RPMI8226 (cell line): Measurements from ENCODE around the gene PILRB.
"Not testable (repeated sequence)": the region's sequence is repeated elsewhere in the genome, so short reads cannot be mapped to it uniquely, and the experiment has no call there.

Experiments
- DNase-seq: peaks from one replicate; pipeline ENCODE4 v3.0.0-alpha.2; 2015

The PILRB gene

DNA sequence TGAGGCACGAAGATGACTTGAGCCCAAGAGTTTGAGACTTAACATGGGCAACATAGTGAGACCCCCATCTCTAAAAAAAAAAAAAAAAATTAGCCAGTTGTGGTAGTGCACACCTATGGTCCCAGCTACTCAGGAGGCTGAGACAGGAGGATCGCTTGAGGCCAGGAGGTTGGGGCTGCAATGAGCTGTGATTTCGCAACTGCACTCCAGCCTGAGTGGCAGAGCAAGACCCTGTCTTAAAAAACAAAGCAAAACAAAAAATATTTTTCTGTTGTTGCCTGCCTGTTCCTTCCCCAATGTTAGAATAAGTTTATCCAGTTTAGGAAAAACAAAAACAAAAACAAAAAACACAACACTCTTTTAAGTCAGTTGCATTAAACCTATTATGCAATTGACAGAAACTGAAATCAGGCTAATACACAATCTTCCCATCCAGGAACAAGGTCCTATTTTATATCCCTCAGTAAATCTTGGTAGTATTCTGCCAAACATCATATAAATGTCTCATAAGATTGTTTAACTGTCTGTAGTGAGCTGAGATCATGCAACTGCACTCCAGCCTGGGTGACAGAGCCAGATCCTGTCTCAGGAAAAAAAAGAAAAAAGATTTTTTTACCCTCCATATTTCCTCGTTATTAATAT, 20.3 kb downstream of the PILRB start:
- no peak for DNase-seq

DNA sequence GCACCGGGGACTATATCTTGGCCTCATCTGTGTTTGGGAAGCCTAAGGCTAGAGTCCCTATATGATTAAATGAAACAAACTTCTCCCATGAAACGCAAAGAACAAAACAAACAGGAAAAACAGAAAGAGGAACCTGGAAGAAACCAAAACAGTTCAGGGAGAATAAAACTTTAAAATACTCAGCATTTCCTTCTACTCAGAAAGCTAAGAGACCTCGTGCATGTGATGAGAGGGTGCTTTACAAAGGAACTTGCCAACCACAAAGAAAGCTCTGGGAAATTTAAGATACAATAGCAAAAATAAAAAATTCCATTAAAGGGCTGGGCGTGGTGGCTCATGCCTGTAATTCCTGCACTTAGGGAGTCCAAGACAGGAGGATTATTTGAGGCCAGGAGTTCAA, 22.3 kb downstream of the PILRB start:
- no peak for DNase-seq

DNA sequence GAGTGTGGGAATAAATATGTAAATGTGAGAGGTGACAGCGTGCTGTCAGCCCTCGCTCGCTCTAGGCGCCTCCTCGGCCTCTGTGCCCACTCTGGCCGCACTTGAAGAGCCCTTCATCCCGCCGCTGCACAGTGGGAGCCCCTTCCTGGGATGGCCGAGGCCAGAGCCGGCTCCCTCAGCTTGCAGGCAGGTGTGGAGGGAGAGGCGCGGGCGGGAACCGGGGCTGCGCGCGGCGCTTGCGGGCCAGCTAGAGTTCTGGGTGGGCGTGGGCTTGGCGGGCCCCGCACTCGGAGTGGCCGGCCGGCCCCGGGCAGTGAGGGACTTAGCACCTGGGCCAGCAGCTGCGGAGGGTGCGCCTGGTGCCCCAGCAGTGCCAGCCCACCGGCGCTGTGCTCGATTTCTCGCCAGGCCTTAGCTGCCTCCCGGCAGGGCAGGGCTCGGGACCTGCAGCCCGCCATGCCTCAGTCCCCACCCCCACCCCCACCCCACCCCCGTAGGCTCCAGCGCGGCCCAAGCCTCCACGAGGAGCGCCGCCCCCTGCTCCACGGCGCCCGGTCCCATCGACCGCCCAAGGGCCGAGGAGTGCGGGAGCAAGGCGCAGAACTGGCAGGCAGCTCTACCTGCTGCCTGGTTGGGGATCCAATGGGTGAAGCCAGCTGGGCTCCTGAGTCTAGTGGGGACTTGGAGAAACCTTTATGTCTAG, 23.8 kb downstream of the PILRB start:
- DNase-seq, result not testable (repeated sequence)

DNA sequence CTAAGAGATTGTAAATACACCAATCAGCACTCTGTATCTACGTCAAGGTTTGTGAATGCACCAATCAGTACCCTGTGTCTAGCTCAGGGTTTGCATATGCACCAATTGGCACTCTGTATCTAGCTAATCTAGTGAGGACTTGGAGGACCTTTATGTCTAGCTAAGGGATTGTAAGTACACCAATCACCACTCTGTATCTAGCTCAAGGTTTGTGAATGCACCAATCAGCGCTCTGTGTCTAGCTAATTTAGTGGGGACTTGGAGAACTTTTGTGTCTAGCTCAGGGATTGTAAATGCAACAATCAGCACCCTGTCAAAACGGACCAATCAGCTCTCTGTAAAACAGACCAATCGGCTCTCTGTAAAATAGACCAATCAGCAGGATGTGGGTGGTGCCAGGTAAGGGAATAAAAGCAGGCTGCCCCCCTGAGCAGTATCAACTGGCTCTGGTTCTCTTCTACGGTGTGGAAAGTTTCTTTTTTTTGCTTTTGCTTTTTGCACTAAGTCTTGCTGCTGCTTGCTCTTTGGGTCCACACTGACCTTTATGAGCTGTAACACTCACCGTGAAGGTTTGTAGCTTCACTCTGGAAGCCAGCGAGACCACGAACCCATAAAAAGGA, 24.4 kb downstream of the PILRB start:
- DNase-seq, result not testable (repeated sequence)

DNA sequence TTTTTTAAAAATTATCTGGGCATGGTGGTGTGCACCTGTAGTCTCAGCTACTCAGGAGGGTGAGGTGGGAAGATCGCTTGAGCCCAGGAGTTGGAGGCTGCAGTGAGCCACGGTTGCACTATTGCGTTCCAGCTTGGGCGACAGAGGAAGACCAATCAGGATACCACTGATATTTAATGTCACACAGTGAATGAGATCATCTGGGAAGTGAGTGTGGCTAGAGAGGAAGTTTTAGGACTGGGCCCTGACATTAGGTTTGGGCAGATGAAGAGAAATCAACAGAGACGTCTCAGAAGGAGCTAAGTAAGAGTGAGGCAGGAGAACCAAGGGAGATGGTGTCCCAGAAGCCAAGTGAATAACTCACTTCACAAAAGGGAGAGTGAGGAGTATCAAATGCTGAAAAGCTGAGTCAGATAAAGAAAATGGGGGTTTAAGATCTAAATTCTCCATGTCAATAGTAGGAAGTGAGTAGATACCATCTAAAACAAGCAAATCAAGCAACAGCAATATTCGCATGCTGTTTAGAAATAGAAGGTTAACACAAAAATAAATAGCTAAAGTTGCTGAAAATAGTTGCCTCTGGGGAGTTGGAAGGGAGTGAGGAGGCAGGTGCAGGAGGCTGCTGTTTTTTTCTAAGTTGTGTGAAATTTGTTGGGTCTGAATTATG, 26.8 kb downstream of the PILRB start:
- no peak for DNase-seq

DNA sequence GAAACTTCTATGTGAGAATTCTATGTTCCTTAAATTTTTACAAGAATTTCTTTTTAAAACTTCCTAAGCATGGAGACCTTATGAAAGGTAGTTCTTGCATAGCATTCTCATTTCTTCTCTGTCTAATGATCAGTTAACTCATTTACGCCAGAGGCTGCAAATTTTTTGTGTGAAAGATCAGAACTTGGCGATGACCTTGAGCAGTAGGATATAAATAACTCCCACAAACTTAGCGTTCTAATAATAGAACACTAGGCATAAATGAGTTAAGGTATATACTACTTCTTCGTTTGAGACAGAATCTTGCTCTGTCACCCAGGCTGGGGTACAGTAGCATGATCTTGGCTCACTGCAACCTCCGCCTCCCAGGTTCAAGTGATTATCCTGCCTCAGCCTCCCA, 29.0 kb downstream of the PILRB start:
- peak; percentile 53 for DNase-seq

DNA sequence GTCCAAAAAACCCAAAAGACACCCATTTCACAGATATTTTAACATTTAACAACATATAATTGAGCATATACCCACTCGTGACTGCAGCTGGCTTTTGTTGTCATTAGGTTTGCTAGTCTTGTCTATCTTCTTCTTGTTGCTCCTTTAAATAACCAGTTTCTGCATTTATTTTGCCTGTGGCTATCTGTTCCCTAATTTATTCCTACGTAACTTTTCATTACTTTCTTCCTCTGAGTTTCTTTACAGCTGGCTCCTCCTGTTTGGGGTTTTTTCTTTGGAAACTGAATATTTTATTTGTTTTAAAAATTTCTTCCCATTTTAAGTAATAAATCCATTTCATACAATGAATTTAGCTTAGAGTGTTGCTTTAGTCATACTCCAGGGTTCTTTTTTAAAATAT, 29.8 kb downstream of the PILRB start:
- DNase-seq, result no peak

DNA sequence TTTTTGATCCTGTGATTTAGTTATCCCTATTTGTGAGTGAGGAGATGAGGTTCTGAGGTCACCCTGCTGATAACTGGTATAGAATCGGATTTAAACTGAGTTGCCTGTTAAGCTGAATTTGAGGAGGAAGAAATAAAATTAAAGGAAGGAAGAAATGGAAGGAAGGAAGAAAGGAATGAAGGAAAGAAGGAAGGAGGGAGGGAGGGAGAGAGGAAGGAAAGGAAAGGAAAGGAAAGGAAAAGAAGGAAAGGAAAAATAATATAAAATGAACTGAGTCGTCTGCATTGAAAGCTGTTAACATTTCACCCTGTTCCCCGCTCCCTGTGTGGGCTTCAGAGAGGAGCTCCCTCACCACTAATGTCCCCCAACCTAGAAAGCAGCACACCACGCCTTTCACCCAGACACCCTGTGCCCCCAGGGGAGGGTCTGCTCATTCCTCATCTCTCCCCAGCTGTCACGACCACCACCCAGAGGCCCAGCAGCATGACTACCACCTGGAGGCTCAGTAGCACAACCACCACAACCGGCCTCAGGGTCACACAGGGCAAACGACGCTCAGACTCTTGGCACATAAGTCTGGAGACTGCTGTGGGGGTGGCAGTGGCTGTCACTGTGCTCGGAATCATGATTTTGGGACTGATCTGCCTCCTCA, 31.6 kb downstream of the PILRB start:
- DNase-seq, result no peak

DNA sequence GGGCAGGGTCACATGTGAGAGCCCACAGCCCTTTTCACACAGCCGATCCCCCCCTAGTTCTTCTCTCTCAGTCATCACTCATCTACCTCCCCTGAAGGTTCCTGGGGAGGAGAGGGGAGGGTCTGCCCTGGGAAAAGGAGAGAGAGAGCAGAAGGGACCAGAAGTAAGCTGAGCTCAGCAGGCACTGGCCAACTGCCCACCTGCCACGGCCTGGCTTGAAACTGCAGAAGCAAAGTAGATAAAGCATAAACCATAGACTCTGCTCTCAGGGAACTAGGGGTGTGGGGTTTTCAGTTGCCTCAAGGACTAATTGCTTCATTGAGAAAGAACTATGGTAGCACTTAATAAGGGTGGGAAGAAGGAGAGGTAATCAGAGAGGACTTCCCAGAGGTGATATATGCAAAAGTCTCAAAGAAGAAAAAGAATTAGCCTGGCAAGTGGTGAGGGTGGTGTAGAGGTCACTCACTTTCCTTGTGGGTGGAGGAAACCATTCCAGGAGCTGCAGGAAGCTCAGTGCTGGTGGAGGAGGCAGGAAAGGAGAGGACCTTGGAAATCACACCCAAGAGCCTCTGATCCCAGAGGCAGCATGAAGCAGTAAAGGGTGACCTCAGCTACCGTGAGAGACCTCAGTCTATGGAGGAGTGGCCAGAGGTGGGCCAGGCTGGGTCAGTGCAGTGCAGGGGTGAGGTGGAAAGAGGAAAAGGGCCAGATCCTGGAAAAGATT, 32.5 kb downstream of the PILRB start:
- no peak for DNase-seq

DNA sequence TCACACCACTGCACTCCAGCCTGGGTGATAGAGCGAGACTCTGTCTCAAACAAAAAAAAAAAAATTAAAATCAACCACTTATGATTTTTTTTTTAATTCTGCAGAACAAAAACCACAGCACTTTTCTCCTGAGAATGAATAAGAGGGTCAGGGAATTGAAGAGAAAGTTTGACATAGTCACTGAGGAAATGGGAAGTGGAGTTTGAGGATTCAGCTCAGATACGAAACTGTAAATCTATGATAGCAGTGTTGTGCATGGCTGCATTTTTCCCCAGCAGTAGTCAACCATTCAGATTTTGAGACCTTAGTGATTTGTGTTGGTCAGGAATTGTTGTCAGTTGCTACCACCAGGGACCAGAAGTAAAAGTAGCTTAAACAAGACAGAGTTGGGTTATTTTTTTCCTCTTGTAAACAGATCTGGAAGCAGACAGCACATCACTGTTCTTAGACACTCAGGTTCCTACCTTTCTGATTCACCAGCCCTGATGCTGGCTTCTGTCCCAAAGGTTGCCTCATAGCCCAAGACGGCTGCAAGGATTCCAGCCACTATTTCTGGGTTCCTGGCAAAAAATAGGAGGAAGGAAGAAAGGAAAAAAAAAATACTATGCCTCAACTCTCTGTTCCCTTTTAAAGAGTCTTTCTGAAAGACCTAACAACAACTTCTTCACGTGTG, 35.5 kb downstream of the PILRB start:
- DNase-seq, result no peak

DNA sequence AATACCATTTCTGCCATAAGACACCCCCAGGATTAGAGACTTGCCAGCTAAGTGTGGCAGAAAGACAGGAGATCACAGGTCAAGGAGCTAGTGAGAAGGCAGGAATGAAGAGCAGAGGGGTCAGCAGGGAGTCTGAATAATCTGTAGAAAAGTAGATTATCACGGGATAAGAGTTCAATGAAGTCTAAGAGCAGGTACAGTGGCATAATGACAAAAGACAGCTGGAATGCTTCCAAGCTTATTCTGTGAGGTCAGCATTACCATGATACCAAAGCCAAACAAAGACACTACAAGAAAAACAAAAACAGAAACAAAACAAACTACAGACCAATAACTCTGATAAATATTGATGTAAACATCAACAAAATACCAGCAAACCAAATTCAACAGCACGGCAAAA, 36.2 kb downstream of the PILRB start:
- DNase-seq, result no peak

DNA sequence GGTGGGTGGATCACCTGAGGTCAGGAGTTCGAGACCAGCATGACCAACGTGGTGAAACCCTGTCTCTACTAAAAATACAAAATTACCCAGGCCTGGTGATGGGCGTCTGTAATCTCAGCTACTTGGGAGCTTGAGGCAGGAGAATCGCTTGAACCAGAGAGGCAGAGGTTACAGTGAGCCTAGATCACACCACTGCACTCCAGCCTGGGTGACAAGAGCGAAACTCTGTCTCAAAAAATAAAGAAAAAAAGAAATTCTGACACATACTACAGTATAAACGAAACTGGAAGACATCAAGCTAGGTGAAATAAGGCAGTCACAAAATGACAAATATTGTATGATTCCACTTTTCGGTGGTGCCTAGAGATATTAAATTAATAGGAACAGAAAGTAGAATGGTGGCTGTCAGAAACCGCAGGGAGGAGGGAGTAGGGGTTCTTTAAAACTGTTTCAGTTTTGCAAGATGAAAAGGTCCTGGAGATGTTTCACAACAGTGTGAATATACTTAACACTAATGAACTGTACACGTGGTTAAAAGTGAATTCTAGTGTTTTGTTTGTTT, 38.6 kb downstream of the PILRB start:
- peak; percentile 86 for DNase-seq

DNA sequence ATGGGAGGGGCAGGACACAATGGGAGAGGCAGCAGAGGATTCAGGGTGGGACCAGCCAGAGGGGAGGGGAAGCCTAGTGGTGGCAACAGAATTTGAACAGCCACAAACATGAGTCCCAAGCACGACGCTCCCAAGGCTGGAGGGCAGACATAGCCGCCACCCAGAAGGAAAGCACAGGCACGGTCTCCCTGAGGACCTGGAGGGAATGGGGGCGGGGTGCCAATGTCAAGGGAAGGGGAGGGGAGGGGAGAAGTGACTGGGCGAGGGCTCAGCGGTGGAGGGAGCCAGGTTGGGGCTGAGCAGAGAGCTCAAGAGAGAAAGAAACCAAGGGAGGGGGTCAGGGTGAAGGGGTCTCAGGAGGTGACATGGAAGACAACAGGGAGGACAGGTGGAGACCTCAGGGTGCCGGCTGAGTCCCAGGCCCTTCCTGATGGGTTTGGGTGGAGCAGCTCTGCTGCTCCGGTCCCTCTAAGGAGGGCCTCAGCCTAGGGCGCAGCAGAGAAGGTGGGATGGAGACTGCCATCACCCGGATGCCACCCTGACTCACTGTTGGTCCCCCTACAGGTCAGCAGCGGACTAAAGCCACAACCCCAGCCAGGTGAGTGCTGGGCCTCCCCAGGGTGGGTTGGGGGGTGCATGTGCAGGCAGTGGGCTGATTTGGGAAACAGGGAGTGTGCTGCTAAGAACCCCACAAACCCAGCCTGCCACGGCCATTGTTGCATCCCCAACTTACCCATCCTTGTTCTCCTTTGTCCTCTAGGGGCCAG, 39.6 kb downstream of the PILRB start:
- no peak for DNase-seq

DNA sequence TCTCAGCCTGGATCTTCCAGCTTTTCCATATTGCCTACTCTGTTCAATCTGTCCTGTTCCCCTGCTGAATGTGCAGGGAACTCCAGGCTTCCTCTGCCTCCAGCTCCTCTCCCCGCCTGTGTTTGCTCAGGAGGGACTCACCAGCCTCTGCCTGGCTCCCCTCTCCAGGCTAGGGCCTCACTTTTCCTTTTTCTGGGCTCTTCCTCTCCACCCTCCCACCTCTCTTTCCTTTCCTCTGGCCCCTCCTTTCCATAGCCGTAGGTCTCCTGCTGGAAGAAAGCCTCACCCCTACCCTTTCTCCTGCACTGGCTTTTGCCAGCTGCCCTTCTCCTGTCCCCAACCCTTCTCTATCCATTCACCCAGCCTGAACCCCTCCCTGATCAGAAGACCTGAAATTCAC, 40.3 kb downstream of the PILRB start:
- DNase-seq, result no peak

DNA sequence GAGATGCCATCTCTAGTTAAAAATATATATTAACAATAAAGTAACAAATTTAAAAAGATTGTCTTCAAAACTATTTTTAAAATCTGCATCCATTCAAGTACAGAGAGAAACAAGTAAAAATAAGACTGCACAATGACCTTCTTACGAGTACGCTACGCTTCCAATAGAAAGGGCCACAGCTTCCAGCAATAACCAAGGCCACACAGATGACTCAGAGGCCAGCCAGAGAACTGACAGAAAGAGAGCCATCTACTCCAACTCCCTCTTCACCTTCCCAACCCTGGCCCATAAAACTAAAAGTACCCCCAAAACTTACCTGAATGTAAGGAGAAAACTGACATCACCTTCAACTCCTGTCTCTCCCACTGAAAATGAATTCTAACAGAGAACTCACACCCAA, 42.1 kb downstream of the PILRB start:
- no peak for DNase-seq

DNA sequence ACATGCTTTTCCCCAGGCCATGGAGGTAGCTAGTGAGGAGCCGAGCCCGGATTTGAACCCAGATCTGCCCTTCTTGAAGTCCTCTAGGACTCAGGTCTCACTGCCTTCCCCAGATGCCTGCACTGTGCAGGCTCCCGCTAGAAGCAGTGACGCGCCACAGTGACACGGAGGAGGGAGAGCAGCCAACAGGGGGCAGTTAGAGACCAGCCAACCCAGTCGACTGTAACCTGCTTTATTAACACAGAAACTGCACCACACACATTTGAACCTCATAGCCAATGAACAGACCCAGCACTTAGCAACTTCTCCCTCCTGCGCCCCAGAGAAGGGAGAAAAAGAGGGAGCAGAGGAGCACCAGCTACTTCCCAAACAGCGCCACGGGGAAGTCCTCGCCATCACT, 42.7 kb downstream of the PILRB start:
- peak; percentile 53 for DNase-seq

DNA sequence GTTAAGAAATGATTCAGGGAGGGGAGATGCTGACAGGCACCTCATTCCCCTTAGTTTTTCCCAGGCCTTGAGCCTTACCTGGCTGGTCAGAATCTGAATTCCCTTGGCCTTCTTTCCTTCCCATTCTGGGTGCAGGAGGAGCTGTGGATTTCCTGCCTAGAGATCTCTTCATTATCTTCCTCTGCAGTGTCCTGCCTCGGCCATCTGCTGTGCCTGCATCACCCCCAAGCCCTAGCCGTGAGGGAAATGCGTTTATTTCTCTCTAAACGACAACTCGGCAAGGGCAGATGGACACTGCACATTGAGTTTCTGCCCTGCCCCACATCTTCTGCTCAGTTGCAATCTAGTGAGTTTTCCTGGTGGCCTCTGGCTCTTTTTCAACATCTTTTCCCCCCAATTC, 43.9 kb downstream of the PILRB start:
- DNase-seq, result no peak

DNA sequence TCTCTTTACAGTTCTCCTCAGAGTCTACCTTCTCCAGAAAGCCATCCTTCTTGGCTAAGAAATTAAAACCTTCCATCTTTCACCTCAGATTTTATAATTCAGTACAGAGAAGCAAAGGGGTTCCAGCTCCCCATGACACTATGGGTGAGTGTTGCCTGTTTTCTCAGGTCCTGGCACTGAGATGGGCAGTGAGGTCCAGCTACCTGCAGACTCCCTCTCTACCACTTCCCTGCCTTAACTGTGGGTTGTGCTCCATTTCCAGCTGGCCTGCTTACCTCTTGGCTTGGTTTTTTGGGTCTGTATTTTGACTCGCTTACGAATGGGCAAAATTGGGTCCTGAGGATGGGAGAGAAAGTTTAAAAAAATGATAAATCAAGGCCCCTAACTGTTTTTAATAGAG, 44.3 kb downstream of the PILRB start:
- no peak for DNase-seq

DNA sequence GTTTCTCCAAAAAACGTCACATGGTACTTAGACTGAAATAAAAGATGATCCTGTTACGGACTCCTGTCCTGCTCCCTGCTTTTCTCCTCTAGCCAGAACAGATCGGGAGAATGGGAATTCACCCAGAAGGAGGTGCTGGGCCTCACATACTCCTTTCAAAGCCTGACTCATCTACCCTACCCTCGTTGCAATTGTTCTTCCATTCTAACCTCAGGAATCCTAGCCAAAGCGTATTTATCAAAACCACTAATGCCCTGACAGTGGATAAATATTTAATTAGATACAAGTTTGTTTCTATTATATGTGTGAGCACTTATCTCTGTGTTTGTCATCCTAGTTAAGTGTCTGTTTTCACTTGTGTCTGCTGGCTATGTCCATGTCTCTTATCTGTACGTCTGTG, 48.9 kb downstream of the PILRB start:
- no peak for DNase-seq

DNA sequence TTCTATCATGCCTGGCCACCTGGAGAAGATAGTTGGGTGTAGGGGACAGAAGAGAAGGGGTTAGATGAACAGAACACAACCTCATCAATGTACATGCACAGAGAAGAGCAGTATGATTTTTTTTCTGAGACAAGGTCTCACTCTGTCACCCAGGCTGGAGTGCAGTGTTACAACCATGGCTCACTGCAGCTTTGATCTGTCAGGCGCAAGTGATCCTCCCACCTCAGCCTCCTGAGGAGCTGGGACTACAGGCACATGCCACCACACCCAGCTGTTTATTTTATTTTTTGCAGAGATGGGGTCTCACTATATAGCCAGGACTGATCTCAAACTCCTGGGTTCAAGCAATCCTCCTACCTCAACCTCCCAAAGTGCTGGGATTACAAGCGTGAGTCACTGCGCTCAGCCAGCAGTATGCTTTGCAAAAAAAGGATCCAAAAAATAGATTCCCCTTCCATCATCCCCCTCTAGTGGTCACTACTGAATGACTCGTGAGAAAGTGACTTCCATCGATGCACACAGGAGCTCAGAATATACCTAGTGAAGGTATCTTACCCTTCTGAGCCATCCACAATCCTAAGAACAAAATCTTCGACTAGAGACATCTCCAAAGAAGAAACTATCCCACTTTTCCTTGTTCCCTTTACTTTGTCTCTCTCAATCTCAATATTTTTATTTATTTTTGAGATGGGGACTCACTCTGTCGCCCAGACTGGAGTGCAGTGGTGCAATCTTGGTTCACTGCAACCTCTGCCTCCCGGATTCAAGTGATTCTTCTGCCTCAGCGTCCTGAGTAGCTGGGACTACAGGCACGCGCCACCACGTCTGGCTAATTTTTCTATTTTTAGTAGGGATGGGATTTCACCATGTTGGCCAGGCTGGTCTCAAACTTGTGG, 49.6 kb downstream of the PILRB start:
- DNase-seq, result peak; percentile 83
